HL-60 (cell line): Measurements from ENCODE around the gene USP47.

Source experiments
- DNase-seq, 2 experiments: peaks; one replicate each; pipeline ENCODE4 v3.0.0-alpha.2; 2010 to 2020; ENCODE audit warnings: low read depth in 1 of 2, low spot score in 1 of 2
- H3K27ac ChIP-seq: fragments of 250-450 bp; sonication (Bioruptor Pico); replicated peaks from 2 replicates; pipeline ENCODE4 v1.5.1; 2020; ENCODE audit warnings: mild to moderate bottlenecking, moderate library complexity
- H3K27me3 ChIP-seq: fragments of 250-450 bp; sonication (Bioruptor Pico); 2 replicates; pipeline ENCODE4 v1.5.1; 2021; ENCODE audit warnings: mild to moderate bottlenecking, moderate library complexity; ENCODE audit not compliant: insufficient read depth, poor library complexity, severe bottlenecking
- H3K4me3 ChIP-seq: replicated peaks from 2 replicates; pipeline ENCODE4 v1.5.1; 2011; ENCODE audit warnings: mild to moderate bottlenecking, control low read depth, low read length; ENCODE audit not compliant: insufficient read depth
- GABPA ChIP-seq: IDR thresholded peaks from 2 replicates; pipeline ENCODE4 v1.6.1; 2012; ENCODE audit warnings: low read depth
- POLR2AphosphoS5 ChIP-seq: IDR thresholded peaks from 2 replicates; pipeline ENCODE4 v1.6.1; 2012; ENCODE audit warnings: low read depth
- SPI1 ChIP-seq: IDR thresholded peaks from 2 replicates; pipeline ENCODE4 v1.6.1; 2012; ENCODE audit warnings: low read depth, mild to moderate bottlenecking, borderline replicate concordance
- TF ChIP-seq, protein P1 (sequence below): IDR thresholded peaks from 2 replicates; pipeline ENCODE4 v1.6.1; 2012; ENCODE audit warnings: low read depth; ENCODE audit not compliant: insufficient replicate concordance
- TF ChIP-seq, protein P2 (sequence below): IDR thresholded peaks from one replicate; pipeline ENCODE4 v1.5.1; 2011; ENCODE audit warnings: low read length, control low read depth, inconsistent platforms; ENCODE audit not compliant: insufficient read depth

Gene USP47

DNA sequence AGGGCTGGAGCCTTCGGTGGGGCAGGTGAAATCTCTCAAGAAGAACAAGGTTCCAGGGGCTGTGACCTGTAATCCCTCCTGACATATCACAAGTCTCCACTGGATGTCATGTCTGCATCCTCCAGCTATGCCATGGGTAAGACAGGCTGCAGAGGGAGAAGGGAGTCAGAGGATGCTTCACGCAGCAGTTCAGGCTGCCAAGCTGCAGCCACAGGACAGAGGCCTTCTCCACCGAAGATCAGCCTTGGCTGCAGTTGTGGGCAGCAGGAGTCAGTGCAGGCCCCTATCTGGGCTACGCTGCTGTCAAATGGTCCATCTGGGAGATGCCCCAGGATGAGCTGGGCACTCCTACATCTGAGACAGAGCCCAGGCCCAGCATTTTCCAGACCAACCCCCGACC lies 141.7 kb downstream of the USP47 start:
- no peaks in the 10 kb centered on the region for H3K27me3 ChIP-seq
- no peak for DNase-seq
- H3K4me3 ChIP-seq = no peak overlapping the region
- TF ChIP-seq, protein P1, sequence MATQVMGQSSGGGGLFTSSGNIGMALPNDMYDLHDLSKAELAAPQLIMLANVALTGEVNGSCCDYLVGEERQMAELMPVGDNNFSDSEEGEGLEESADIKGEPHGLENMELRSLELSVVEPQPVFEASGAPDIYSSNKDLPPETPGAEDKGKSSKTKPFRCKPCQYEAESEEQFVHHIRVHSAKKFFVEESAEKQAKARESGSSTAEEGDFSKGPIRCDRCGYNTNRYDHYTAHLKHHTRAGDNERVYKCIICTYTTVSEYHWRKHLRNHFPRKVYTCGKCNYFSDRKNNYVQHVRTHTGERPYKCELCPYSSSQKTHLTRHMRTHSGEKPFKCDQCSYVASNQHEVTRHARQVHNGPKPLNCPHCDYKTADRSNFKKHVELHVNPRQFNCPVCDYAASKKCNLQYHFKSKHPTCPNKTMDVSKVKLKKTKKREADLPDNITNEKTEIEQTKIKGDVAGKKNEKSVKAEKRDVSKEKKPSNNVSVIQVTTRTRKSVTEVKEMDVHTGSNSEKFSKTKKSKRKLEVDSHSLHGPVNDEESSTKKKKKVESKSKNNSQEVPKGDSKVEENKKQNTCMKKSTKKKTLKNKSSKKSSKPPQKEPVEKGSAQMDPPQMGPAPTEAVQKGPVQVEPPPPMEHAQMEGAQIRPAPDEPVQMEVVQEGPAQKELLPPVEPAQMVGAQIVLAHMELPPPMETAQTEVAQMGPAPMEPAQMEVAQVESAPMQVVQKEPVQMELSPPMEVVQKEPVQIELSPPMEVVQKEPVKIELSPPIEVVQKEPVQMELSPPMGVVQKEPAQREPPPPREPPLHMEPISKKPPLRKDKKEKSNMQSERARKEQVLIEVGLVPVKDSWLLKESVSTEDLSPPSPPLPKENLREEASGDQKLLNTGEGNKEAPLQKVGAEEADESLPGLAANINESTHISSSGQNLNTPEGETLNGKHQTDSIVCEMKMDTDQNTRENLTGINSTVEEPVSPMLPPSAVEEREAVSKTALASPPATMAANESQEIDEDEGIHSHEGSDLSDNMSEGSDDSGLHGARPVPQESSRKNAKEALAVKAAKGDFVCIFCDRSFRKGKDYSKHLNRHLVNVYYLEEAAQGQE = no peak
- no peak for TF ChIP-seq SPI1
- no peak overlapping the region for H3K27ac ChIP-seq

DNA sequence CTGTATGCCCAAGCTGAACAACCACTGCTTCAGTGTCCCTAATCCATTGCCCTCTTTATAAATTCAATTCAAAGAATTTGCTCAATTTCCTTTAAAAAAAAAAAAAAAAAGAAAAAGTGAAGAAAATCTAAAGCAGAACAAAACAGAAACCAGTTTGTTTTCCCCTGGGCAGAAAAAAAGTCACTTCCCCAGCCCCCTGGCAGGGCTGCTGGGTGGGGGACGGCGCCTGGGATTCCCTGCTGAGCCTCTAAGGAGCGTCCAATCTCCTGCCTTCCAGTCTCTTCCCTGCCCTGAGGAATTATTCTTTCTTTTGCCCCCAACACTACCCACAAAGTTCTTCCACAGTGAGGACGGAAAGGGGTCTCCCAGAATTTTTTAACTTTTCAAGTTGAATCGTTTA lies 142.8 kb downstream of the USP47 start:
- TF ChIP-seq, protein P1 = no peak
- TF ChIP-seq, protein P2, sequence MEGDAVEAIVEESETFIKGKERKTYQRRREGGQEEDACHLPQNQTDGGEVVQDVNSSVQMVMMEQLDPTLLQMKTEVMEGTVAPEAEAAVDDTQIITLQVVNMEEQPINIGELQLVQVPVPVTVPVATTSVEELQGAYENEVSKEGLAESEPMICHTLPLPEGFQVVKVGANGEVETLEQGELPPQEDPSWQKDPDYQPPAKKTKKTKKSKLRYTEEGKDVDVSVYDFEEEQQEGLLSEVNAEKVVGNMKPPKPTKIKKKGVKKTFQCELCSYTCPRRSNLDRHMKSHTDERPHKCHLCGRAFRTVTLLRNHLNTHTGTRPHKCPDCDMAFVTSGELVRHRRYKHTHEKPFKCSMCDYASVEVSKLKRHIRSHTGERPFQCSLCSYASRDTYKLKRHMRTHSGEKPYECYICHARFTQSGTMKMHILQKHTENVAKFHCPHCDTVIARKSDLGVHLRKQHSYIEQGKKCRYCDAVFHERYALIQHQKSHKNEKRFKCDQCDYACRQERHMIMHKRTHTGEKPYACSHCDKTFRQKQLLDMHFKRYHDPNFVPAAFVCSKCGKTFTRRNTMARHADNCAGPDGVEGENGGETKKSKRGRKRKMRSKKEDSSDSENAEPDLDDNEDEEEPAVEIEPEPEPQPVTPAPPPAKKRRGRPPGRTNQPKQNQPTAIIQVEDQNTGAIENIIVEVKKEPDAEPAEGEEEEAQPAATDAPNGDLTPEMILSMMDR = no peak
- no peak for TF ChIP-seq SPI1
- no peak for TF ChIP-seq POLR2AphosphoS5
- TF ChIP-seq GABPA = no peak
- no peak for DNase-seq
- no peak overlapping the region for H3K27ac ChIP-seq

DNA sequence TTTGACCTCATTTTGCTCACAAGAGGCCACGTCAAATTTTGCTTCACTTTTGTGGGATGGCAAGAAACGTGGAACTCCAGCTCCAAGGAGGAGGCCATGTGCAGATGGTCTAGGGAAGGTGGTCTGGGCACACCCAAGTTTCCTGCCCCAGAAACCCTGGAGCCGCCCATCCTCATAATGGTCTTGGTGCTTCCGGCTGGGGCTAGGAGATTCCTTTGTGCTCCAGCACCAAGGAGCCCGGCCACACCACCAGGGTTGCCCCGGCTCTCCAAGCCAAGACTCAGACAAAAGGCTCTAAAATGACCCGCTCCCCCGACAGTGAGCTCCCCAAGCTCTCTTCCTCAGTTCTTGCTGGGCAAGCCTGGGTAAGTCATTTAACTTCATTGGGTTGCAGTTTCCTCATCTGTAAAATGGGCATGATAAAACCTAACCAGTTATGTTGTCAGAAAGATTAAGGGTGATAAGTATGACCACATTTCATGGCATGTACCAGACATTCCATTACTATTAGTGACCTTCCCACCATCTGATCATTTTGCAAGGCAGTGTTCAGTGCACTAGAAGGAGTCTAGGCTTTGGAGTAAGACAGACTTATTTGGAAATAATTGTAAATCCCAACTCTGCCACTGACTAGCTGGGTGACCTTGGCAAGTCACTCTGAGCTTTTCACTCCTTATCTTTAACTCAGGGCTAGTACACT lies 143.4 kb downstream of the USP47 start:
- no peaks in the 10 kb centered on the region for H3K27me3 ChIP-seq
- H3K27ac ChIP-seq = no peak overlapping the region
- DNase-seq = no peak
- TF ChIP-seq, protein P2 = no peak
- TF ChIP-seq SPI1 (no peak), POLR2AphosphoS5 (no peak), GABPA (no peak)
- TF ChIP-seq, protein P1 = no peak
- H3K4me3 ChIP-seq = no peak overlapping the region

More for the DNA sequence above, 142.8 kb downstream of the USP47 start:
- Histone ChIP-seq H3K4me3 (no peak overlapping the region), H3K27me3 (no peaks in the 10 kb centered on the region)
